ENCODE data around the gene MFN1. TPM values are rescaled to one million over a fixed set of nuclear protein-coding genes. Genes with fewer than 3 reads are reported as not detected.

Gene MFN1
- 10 to 100 TPM; 42.4 to 52.9 (median 47.2) TPM for total RNA-seq
- total RNA-seq (2013), result 82.8 TPM

DNA sequence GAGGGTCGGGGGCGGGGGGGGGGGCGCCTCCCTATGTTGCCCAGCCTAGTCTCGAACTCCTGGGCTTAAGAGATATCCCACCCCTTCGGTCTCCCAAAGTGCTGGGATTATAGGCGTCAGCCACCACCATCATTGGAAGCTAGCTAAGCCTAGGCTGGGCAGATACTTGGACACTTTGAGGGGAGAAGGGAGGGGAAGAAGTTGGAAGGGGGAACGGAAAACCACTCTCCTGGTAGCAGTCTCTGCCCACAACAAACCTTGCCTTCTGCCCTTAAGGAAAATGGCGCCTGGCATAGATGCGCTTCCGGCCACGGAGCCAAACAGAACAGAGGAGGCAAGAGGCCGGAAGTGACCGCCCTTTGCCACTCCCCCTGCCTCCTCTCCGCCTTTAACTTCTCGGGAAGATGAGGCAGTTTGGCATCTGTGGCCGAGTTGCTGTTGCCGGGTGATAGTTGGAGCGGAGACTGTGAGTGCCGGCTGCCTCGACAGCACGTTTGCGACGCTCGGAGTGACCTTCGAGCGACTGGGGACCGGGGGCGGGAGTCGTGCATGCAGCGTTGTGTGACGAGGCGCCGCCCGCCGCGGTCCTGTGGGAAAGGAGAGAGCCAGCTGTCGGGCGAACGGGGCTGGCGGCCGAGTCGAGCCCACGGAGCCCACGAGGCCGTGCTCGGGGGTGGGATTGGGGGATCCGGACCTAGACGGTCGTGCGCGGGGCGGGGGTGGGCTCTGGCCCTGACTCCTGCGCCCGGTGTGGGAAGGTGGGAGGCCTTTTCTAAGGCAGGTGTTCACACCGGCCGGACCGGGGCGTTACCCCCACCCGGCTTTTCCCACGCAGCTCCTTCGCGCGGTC, at the start of gene MFN1:
Gene MFN1 (plus strand): TSS at position 365 of the 850 bp plus-strand sequence. CDS start 1,143 bp downstream, outside the sequence.
- DNase-seq (peak; percentile 81 to 95), ATAC-seq (peak; percentile 98 to 99 (median 99))
- Mint-ChIP-seq H3K27me3 (ENCODE audit: low read depth in 2 of 2) (no peaks in the 10 kb centered on the region), H3K27ac (peak within 1 kb of the TSS; percentile 90 to 98), H3K36me3 (no peaks in the 10 kb centered on the region), H3K4me3 (peak within 1 kb of the TSS; percentile 95), H3K4me1 (peaks cover 17 to 18% of the 10 kb centered on the region in 2 donors), H3K9me3 (no peaks in the 10 kb centered on the region)
- intact Hi-C loops (cut with micrococcal nuclease), result loop anchor here (1.0 kb wide), 4 partner anchors 25 to 257 kb away; partner anchors contain the start of genes ACTL6A, MRPL47 and NDUFB5
- H3K4me1 ChIP-seq (ENCODE audit: control insufficient read depth, insufficient read depth, low read length), result peaks cover 10% of the 10 kb centered on the region
- TF ChIP-seq, protein P1, sequence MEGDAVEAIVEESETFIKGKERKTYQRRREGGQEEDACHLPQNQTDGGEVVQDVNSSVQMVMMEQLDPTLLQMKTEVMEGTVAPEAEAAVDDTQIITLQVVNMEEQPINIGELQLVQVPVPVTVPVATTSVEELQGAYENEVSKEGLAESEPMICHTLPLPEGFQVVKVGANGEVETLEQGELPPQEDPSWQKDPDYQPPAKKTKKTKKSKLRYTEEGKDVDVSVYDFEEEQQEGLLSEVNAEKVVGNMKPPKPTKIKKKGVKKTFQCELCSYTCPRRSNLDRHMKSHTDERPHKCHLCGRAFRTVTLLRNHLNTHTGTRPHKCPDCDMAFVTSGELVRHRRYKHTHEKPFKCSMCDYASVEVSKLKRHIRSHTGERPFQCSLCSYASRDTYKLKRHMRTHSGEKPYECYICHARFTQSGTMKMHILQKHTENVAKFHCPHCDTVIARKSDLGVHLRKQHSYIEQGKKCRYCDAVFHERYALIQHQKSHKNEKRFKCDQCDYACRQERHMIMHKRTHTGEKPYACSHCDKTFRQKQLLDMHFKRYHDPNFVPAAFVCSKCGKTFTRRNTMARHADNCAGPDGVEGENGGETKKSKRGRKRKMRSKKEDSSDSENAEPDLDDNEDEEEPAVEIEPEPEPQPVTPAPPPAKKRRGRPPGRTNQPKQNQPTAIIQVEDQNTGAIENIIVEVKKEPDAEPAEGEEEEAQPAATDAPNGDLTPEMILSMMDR (IDR thresholded peaks at IDR 0.05), result no peak
- H3K36me3 ChIP-seq (ENCODE audit: control insufficient read depth, insufficient read depth, low read length), result peaks cover 13% of the 10 kb centered on the region
- peak within 1 kb of the TSS; percentile 66 for H3K27ac ChIP-seq (ENCODE audit: low read length)
- H3K4me3 ChIP-seq (ENCODE audit: low read length), result peak within 1 kb of the TSS; percentile 90
- H3K27me3 ChIP-seq (ENCODE audit: control insufficient read depth, insufficient read depth, low read length), result no peaks in the 10 kb centered on the region
- no peaks in the 10 kb centered on the region for H3K9me3 ChIP-seq (ENCODE audit: control insufficient read depth, insufficient read depth, low read length)
- under 1% methylated on average over 59 of the region's 63 CpGs for WGBS (ENCODE audit: insufficient coverage)

DNA sequence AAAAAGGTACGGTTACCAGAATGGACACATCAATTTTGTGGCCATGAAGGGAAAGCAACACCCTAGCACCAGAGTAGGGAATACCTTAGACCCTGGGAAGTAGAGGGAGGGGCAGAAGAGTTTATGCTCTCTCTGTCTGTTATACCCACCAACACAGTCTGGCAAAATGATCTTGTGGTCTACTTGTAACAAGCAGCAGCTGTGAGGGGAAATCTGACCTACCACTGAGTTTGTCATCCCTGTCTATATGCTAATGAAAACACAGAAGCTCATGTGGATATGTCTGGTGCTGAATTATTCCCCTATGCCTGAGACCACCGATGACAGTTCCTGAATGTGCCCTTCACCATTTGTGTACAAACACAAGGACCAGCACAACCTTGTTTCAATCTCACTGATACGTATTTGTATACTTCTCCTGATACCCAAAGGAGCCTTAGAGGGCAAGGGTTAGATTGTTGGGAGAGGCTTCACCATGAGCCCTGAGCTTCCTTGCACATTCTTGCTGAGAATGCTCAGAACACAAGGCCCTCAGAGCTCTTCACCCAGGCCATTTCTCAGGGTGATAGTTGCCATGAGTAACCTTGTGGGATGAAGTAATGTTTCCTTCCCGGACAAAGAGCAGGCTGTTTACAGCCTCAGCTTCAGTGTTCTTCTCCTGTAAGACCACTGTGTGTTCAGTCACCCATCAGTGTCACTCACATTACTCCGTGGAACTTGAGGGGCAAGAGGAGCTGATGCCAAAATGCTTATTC, 49.4 kb upstream of the MFN1 start:
- Mint-ChIP-seq H3K9me3 (no peaks in the 10 kb centered on the region), H3K27ac (no peak overlapping the region), H3K4me1 (no peaks in the 10 kb centered on the region), H3K36me3 (no peaks in the 10 kb centered on the region), H3K4me3 (no peak overlapping the region), H3K27me3 (ENCODE audit: low read depth in 2 of 2) (peaks cover 14 to 26% of the 10 kb centered on the region in 2 donors)
- Histone ChIP-seq H3K36me3 (ENCODE audit: control insufficient read depth, insufficient read depth, low read length) (no peaks in the 10 kb centered on the region), H3K27ac (ENCODE audit: low read length) (no peak overlapping the region), H3K9me3 (ENCODE audit: control insufficient read depth, insufficient read depth, low read length) (no peaks in the 10 kb centered on the region), H3K4me1 (ENCODE audit: control insufficient read depth, insufficient read depth, low read length) (no peaks in the 10 kb centered on the region), H3K4me3 (ENCODE audit: low read length) (no peak overlapping the region), H3K27me3 (ENCODE audit: control insufficient read depth, insufficient read depth, low read length) (no peaks in the 10 kb centered on the region)
- intact Hi-C loops (cut with micrococcal nuclease), result no loop called here
- WGBS (ENCODE audit: insufficient coverage), result 88% methylated on average over 5 of the region's 5 CpGs
- ATAC-seq, result no peak
- TF ChIP-seq, protein P1 (IDR thresholded peaks at IDR 0.05), result no peak
- DNase-seq, result no peak

DNA sequence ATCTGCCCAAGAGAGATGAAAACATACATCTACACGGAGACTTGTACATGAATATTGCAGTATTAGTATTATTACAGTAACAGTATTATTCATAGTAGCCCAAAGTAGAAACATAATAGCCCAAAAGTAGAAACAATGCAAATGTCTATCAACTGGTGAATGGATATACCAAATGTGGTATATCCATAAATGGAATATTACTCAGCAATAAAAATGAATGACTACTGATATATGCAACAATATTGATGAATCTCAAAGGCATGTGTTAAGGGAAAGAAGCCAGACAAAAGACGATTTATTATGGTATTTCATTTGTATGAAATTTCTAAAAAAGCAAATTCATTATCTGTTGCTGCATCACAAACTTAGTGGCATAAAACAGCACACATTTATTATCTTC, 48.2 kb upstream of the MFN1 start:
- no CpG with 5 or more reads among the region's 2 CpGs for WGBS (ENCODE audit: insufficient coverage)
- no peak overlapping the region for H3K4me3 Mint-ChIP-seq
- Histone ChIP-seq H3K27me3 (ENCODE audit: control insufficient read depth, insufficient read depth, low read length) (no peaks in the 10 kb centered on the region), H3K36me3 (ENCODE audit: control insufficient read depth, insufficient read depth, low read length) (no peaks in the 10 kb centered on the region), H3K9me3 (ENCODE audit: control insufficient read depth, insufficient read depth, low read length) (no peaks in the 10 kb centered on the region), H3K4me1 (ENCODE audit: control insufficient read depth, insufficient read depth, low read length) (no peaks in the 10 kb centered on the region), H3K4me3 (ENCODE audit: low read length) (no peak overlapping the region), H3K27ac (ENCODE audit: low read length) (no peak overlapping the region)
- peaks cover 12 to 34% of the 10 kb centered on the region in 2 donors for H3K27me3 Mint-ChIP-seq (ENCODE audit: low read depth in 2 of 2)
- intact Hi-C loops (cut with micrococcal nuclease), result no loop called here
- H3K27ac Mint-ChIP-seq, result no peak overlapping the region
- no peaks in the 10 kb centered on the region for H3K9me3 Mint-ChIP-seq
- H3K36me3 Mint-ChIP-seq, result no peaks in the 10 kb centered on the region
- TF ChIP-seq, protein P1 (IDR thresholded peaks at IDR 0.05), result no peak
- ATAC-seq (no peak), DNase-seq (no peak)
- no peaks in the 10 kb centered on the region for H3K4me1 Mint-ChIP-seq
